ENCODE measurements around the gene ASIC4. TPM values are rescaled to one million over a fixed set of nuclear protein-coding genes. Genes with fewer than 3 reads are reported as not detected.

The ASIC4 gene
- total and polyA plus RNA-seq, 9 of the 15 experiments (the other 6 are each of a cell fraction or from before 2014, with no cell fraction given): 0.07 to 19.2 (median 4.8) TPM

DNA sequence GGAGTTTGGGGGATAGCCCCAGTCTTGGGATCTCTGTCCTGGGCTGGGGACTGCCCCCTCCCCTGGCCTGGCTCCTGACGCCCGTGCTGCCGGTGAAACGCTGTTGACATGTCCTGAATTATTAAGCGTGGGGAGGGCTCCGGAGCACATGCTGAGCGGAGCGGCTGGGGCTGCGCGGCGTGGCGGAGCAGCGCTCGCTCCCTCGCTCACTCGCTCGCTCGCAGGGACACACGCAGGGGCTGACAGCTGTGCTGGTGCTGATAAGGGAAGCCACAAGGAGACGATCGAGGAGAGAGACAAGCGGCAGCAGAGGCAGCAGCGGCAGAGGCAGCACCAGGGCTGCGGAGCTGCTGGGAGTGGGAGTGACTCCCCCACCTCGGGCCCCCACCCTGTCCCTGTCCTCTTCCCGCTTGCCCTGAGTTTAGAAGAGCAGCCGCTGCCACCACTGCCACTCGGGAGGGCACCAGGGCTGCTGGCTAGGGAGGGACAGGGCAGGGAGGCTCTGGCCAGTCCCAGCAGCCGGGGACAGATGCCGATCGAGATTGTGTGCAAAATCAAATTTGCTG is at the start of gene ASIC4 (continued):
- peak; percentile 33; the same call in 1 of the 2 replicates for TF ChIP-seq PTBP1 (IDR thresholded peaks at IDR 0.05; ENCODE audit: low read depth, low read length)
- TF ChIP-seq ARHGAP35 (IDR thresholded peaks at IDR 0.05; ENCODE audit: partially characterized antibody): no peak
- TF ChIP-seq ZNF324 (CRISPR knock-in tag; IDR thresholded peaks at IDR 0.05): no peak
- TF ChIP-seq ZKSCAN3 (CRISPR knock-in tag; IDR thresholded peaks at IDR 0.05): no peak
- peak; percentile 50; the same call in 1 of the 2 replicates for TF ChIP-seq E2F3 (CRISPR knock-in tag; IDR thresholded peaks at IDR 0.05)
- TF ChIP-seq, protein P1, sequence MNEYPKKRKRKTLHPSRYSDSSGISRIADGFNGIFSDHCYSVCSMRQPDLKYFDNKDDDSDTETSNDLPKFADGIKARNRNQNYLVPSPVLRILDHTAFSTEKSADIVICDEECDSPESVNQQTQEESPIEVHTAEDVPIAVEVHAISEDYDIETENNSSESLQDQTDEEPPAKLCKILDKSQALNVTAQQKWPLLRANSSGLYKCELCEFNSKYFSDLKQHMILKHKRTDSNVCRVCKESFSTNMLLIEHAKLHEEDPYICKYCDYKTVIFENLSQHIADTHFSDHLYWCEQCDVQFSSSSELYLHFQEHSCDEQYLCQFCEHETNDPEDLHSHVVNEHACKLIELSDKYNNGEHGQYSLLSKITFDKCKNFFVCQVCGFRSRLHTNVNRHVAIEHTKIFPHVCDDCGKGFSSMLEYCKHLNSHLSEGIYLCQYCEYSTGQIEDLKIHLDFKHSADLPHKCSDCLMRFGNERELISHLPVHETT (CRISPR knock-in tag; conservative IDR thresholded peaks at IDR 0.05 in 1 of 2, IDR thresholded peaks at IDR 0.05 in 1 of 2): peak in 1 of 2 experiments; percentile 84; a peak in 2 of 4 replicates
- TF ChIP-seq, protein P2, sequence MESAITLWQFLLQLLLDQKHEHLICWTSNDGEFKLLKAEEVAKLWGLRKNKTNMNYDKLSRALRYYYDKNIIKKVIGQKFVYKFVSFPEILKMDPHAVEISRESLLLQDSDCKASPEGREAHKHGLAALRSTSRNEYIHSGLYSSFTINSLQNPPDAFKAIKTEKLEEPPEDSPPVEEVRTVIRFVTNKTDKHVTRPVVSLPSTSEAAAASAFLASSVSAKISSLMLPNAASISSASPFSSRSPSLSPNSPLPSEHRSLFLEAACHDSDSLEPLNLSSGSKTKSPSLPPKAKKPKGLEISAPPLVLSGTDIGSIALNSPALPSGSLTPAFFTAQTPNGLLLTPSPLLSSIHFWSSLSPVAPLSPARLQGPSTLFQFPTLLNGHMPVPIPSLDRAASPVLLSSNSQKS (CRISPR knock-in tag; IDR thresholded peaks at IDR 0.05): no peak
- TF ChIP-seq, protein P3, sequence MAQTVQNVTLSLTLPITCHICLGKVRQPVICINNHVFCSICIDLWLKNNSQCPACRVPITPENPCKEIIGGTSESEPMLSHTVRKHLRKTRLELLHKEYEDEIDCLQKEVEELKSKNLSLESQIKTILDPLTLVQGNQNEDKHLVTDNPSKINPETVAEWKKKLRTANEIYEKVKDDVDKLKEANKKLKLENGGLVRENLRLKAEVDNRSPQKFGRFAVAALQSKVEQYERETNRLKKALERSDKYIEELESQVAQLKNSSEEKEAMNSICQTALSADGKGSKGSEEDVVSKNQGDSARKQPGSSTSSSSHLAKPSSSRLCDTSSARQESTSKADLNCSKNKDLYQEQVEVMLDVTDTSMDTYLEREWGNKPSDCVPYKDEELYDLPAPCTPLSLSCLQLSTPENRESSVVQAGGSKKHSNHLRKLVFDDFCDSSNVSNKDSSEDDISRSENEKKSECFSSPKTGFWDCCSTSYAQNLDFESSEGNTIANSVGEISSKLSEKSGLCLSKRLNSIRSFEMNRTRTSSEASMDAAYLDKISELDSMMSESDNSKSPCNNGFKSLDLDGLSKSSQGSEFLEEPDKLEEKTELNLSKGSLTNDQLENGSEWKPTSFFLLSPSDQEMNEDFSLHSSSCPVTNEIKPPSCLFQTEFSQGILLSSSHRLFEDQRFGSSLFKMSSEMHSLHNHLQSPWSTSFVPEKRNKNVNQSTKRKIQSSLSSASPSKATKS (CRISPR knock-in tag; IDR thresholded peaks at IDR 0.05): no peak
- TF ChIP-seq, protein P4, sequence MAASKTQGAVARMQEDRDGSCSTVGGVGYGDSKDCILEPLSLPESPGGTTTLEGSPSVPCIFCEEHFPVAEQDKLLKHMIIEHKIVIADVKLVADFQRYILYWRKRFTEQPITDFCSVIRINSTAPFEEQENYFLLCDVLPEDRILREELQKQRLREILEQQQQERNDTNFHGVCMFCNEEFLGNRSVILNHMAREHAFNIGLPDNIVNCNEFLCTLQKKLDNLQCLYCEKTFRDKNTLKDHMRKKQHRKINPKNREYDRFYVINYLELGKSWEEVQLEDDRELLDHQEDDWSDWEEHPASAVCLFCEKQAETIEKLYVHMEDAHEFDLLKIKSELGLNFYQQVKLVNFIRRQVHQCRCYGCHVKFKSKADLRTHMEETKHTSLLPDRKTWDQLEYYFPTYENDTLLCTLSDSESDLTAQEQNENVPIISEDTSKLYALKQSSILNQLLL (CRISPR knock-in tag; IDR thresholded peaks at IDR 0.05; ENCODE audit: borderline replicate concordance): no peak
- TF ChIP-seq TEAD2 (tag; IDR thresholded peaks at IDR 0.05): no peak
- TF ChIP-seq MCM7 (IDR thresholded peaks at IDR 0.05): no peak
- no peak for TF ChIP-seq MCM2 (IDR thresholded peaks at IDR 0.05; ENCODE audit: low read depth)
- TF ChIP-seq ZNF134 (CRISPR knock-in tag; conservative IDR thresholded peaks at IDR 0.05): 0 out of 2 replicates have a peak, but pooled peaks have one; percentile 39
- TF ChIP-seq SNRNP70 (optimal IDR thresholded peaks at IDR 0.05; ENCODE audit: low read depth, low read length): no peak
- no peak for TF ChIP-seq WHSC1 (IDR thresholded peaks at IDR 0.05; ENCODE audit: low read length)
- no peak for TF ChIP-seq POLR2A (conservative IDR thresholded peaks at IDR 0.05)
- no peak for TF ChIP-seq CBFB (CRISPR knock-in tag; IDR thresholded peaks at IDR 0.05)
- TF ChIP-seq SMARCA4 (IDR thresholded peaks at IDR 0.05): peak; percentile 92
- TF ChIP-seq CEBPG (CRISPR knock-in tag; IDR thresholded peaks at IDR 0.05): no peak
- TF ChIP-seq CEBPG (tag; conservative IDR thresholded peaks at IDR 0.05 in 1 of 2, IDR thresholded peaks at IDR 0.05 in 1 of 2): no peak
- TF ChIP-seq ZNF518B (CRISPR knock-in tag; IDR thresholded peaks at IDR 0.05): no peak

Measured in K562 (cell line).